Fibroblast of skin of left quadriceps (primary cell): Measurements from ENCODE around the gene RAB11A.

Source experiments
- DNase-seq, 2 experiments: peaks; one replicate each; pipeline ENCODE4 v3.0.0-alpha.2; 2013; ENCODE audit warnings: low read depth in 2 of 2

The RAB11A gene

DNA sequence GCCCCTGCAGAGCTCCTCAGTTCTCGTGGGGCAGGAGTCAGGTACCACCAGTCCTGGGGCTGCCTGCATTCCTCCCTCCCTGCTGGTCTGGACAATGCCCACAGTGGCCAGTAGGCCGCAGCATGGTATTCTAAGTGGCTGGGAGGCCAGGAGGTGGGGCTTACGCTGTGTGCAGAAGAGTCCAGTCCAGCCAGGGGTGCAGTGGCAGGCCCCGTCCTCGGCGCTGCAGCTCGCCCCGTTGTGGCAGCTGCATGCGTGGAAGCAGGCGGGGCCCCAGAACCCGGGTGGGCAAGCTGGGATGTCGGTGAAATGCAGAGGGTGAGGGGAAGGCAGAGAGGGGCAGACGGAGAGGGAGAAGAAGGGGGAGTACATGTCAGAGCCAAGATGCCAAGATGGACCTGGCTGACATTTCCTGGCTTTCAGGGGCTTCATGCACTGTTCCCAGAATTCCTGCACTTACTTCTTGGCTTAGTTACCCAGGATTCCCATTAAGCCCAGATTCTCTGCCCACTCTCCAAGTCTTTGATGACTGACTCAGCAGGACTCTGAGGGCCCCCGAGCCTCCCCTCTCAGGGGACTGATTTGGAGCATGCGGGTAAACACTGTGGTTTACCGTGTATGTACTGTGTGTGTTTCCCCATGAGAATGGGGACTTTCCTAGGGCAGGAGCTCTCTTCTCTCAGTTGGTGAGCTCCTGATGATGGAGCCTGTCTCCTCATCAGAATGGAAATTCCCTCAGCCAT is 47.5 kb downstream of the RAB11A start:
- peak; percentile 22 to 24 for DNase-seq

GRCh38 chr15:65917407-65917756 is 48.1 kb downstream of the RAB11A start:
- no peak for DNase-seq

- no peak for DNase-seq
Observed at GRCh38 chr15:65917936-65918335, 48.6 kb downstream of the RAB11A start.

DNA sequence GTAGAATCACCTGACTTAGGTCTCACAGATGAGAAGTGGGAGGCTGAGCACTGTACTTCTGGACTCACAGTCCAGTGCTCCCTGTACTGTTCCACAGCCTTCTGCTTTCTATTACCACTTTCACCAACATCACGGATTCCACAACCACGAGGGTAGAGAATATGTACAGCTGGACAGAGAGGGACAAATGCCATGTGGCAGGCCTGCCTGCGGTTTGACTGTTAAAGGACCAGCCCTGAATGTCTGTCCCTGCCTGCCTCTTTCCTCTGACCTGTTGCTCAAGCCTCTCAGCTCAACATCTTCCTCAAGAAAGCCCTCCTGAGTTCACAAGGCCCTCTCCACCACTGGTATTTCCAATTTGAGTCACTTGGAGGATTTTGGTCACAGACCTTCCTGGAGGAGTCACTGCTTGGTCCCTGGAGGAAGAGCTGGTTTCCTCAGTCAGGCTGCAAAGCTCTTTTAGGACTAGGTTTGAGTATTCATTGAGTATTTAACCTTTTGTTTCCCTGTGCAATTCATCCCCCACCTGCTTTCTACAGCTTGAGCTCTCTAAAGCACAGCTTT is 49.1 kb downstream of the RAB11A start:
- no peak for DNase-seq

DNA sequence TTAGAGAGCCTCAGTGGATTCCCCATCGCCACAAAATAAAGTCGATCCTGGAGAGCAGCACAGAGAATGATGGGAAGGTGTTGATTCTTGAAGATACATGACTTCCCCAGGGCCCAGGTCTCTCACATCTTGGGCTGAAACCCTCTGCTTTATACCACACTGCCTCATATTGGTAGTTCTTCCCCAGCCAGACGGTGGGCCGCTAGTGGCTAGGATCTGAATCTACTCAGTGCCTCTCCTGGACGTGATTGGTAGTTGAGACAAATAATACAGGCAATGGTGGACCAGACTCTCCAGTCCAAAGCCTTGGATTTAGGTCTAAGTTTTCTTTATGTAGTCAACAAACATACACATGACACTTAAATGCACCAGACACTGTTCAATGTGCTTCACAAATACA is 49.7 kb downstream of the RAB11A start:
- DNase-seq: no peak

DNA sequence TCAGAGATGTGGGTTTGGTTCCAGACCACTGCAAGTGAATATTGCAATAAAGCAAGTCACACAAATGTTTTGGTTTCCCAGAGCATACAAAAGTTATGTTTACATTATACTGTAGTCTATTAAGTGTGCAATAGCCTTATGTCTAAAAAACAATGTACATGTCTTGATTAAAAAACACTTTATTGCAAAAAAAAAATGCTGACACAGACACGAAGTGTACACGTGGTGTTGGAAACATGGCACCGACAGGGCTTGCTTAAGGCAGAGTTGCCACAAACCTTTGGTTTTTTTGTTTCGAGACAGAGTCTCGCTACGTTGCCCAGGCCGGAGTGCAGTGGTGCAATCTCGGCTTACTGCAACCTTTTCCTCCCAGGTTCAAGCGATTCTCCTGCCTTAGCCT is 50.1 kb downstream of the RAB11A start:
- no peak for DNase-seq

DNA sequence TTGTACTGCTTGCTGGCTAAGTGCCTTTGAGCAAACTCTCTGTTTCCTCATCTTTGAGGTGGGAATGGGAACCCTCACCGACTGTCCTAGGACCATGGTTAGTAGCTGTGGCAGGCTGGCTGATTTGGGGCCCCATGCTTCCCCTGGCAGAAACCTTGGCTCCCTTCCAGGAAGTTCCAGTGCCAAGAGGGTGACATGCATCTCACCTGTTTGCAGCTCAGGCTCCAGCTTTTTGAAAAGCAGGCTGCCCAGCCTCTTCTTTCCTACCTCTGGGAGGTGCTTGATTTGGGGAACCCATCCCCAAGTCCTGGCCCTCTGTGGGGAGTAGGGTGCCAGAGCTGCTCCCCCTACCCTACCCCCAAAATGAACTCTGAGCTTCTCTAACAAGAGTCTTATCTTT is 50.8 kb downstream of the RAB11A start:
- DNase-seq: no peak

DNA sequence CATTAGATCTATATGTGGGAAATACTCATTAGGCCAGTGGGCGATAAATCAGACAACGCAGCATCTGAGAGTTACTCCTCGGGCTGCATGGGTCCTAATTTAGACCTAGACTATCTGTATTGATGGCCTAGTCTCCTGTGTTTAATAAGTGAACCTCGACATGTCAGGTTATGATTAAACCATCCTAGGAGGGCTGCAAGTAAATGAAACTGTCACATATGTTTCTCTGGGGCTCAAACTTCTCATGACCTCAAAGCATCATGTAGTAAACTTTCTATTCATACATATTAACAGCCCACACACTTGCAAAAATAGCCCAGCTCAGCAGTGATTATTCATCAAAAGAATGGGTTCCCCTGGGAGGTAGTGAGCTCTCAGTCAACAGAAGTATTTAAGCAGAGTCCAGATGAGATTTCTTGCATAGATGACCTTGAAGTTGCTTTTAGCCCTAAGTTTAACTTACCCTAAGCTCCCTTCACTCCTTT is 51.6 kb downstream of the RAB11A start:
- no peak for DNase-seq

DNA sequence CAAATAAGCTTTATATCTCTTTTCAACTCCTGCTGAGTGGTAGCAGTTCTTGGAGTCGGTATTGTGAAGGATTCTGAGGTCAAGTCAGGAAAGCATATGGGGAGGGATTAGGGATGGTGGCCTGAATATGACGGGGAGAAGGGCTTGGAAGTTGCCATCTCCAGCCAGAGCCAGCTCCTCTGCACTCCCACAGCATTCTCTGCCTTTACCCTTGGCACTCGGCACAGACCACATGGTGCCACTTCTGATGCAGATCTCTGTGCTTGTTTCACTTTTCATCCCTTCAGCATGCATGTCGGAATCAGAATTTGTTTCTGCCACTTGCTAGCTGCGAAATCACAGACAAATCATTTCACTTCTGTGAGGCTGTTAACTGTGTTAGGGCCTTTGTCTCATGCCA is 52.5 kb downstream of the RAB11A start:
- no peak for DNase-seq

- no peak for DNase-seq
Observed at GRCh38 chr15:65922621-65923020, 53.3 kb downstream of the RAB11A start.

DNA sequence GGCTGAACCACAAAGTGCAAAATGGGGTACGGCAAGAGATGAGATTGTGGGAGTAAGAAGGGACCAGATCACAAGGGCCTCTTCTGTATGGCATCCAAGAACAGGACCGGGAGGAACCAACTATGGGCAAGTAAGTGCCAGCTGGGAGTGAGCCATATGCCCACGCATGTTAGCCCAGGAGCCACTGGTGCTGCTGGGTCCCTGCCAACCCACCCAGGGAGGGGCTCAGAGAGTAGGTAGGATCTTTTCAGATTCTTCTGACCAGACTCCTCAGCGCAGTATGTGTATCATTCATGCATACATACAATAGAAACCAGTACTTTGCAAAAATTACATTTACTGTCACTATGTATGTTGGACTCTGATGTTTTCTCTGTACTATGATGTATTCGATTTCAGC is 54.0 kb downstream of the RAB11A start:
- no peak for DNase-seq

- DNase-seq: no peak
Observed at GRCh38 chr15:65924004-65924403, 54.7 kb downstream of the RAB11A start.

GRCh38 chr15:65925338-65925737 is 56.0 kb downstream of the RAB11A start:
- no peak for DNase-seq

DNA sequence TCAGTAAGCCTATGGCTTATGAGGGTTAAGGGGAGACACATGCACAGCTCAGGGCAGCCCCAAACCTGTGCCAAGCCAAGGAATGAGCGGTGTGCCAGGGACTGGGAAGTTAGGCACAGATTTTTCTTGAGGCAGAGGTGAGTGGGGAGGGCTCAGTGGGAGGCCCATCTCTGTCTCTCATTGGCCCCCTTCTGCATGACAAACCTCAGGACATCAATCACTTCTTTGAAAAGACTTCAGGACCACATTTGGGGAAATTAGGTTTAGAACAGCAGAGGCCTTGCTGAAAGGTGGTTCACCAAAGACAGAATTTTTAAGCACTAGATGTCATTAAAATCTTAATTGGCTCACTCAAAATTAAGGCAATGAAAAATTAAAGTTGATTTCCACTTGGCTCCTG is 57.2 kb downstream of the RAB11A start:
- DNase-seq: no peak

GRCh38 chr15:65926899-65927298 is 57.6 kb downstream of the RAB11A start:
- no peak for DNase-seq

DNA sequence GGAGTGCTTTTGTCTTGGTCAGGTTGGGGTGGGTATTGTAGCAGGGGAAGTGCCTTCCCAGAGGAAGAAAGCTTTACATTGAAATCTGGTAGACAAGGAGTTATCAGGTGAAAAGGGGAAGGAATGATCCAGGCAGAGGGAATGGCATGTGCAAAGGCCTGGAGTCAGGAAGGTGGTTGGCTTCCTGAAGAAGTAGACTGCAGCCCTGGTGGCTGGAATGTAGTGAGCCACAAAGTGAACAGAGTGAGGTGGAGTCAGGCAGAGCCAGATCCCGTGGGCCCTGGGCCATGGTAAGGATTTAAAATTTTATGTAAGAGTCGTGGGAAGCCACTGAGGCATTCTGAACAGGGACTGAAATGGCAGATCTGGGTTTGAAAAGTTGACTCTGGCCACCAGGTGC is 58.3 kb downstream of the RAB11A start:
- no peak for DNase-seq

GRCh38 chr15:65929573-65929972 is 60.3 kb downstream of the RAB11A start:
- no peak for DNase-seq

DNA sequence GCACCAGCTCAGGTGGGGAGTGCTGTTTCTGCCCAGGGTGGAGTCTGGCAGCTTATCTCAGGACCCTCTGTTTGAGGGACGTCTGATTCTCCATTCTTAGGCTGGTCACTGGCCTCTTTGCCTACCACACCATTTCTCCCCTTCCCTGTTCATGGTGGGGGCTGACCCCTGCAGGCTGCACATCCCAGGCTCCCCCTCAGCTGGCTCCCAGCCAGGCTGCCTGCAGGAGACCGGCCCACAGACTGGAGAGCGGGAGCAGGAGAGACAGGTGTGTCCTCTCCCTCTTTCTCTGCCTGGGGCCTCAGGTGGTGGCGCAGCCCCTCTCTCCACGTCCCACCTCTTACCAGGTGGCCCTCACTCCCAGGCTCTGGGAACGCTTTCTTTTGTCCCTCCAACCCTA is 60.8 kb downstream of the RAB11A start:
- no peak for DNase-seq

DNA sequence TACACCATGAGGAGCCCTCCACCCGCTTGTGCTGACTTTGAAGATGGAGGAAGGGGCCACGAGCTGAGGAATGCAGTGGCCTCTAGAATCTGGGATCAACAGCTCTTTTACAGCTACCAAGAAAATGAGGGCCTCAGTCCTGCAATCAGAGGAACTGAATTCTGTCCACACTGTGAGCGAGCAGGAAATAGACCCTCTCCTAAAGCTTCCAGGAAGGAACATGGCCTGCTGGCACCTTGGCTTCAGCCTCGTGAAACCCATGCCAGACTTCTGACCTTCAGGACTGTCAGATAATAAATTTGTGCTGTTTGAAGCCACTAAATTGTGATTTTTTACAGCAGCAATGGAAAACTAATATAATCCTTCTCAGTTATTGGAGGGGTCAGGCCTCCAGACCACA is 61.9 kb downstream of the RAB11A start:
- DNase-seq: no peak

GRCh38 chr15:65935391-65935790 is 66.1 kb downstream of the RAB11A start:
- DNase-seq: no peak

DNA sequence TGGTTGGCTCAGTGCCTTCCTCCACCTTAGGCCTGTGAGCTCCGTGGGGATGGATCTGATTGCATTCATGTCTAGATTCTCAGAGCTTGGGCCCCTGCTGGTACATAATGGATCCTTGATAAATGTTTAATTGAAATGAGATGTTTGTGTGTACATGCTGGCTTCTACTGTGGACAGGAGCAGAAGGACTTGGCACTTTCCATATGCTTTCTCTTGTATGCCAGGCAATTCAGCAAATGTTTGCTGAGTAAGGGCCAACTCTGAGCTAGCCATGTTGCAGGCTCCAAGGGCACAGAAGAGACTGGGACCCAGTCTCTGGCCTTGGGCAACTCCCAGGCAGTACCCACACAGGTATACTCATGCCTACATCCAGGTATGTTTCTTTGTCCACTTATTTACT is 67.0 kb downstream of the RAB11A start:
- no peak for DNase-seq

GRCh38 chr15:65937054-65937453 is 67.8 kb downstream of the RAB11A start:
- no peak for DNase-seq

GRCh38 chr15:65937476-65937875 is 68.2 kb downstream of the RAB11A start:
- no peak for DNase-seq

DNA sequence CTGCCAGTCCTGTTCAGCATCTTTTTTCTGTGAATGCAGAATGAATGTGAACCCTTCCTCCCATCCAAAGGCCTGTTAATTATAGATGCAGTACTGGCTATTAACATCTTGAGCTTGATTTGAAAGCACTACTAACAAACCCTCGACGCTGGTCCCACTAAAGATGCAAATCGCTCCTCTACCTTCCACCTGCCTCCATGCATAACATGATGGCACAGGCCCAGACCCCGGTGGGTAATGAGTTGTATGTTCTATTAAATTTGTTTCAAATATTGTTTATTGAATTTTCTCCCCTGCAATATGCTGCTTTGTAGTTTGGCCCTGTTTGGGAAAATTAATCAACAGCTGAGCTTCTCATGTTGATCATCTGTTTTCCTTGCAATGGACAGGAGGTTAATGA is 69.3 kb downstream of the RAB11A start:
- no peak for DNase-seq
